SK-N-SH (cell line): ENCODE data around the gene ITSN1. TPM values are rescaled to one million over a fixed set of nuclear protein-coding genes. Genes with fewer than 3 reads are reported as not detected.
A peak's percentile ranks its signal among the peaks of the same experiment; 100 is the strongest.

Experiments
- CTCF ChIA-PET: fragments of 300-600, 350-600 bp; formaldehyde crosslinking; extraction: SDS; loops from one replicate; lab custom pipeline; 2021; lab: Yijun Ruan, JAX
- POLR2A ChIA-PET: fragments of 350-600 bp; sonication (Branson Sonifier 250); formaldehyde crosslinking; extraction: SDS; loops from one replicate; lab custom pipeline; 2020; ENCODE audit warnings: antibody characterized with exemption, inconsistent platforms; lab: Yijun Ruan, JAX
- DNase-seq: peaks from one replicate; pipeline ENCODE4 v3.0.0; 2012
- H2AFZ ChIP-seq: fragments of 200-600 bp; sonication (generic); 2 replicates; pipeline ENCODE4 v1.8.1; 2016; ENCODE audit warnings: antibody characterized with exemption, mild to moderate bottlenecking, low read depth
- H3F3A ChIP-seq: fragments of 200-600 bp; sonication (generic); replicated peaks from 2 replicates; pipeline ENCODE3; 2016; ENCODE audit warnings: antibody characterized with exemption, mild to moderate bottlenecking; ENCODE audit not compliant: insufficient read depth
- H3K27ac ChIP-seq, 2 experiments: fragments of 200-500 bp in 1 of 2; fragments of 200-600 bp in 1 of 2; sonication (Bioruptor generic) in 1 of 2; sonication (generic), shearing (Covaris generic) in 1 of 2; 2 replicates each; pipeline versions ENCODE4 v1.5.1 to v1.6.1; 2014 to 2016; ENCODE audit warnings: low read depth in 2 of 2, inconsistent platforms in 1 of 2, low read length in 1 of 2, mild to moderate bottlenecking in 1 of 2, mixed read lengths in 1 of 2
- H3K27me3 ChIP-seq: fragments of 200-600 bp; sonication (generic), shearing (Covaris generic); 2 replicates; pipeline ENCODE4 v1.6.1; 2016; ENCODE audit warnings: mixed run types; ENCODE audit not compliant: insufficient read depth
- H3K36me3 ChIP-seq, 2 experiments: fragments of 200-500 bp in 1 of 2; fragments of 200-600 bp in 1 of 2; sonication (Bioruptor generic) in 1 of 2; sonication (generic) in 1 of 2; replicated peaks in 1 of 2; 2 replicates each; pipeline versions ENCODE3 to v1.5.1; 2014 to 2016; ENCODE audit warnings: low read length in 1 of 2, mild to moderate bottlenecking in 1 of 2; ENCODE audit not compliant: insufficient read depth in 2 of 2, control insufficient read depth in 1 of 2
- H3K4me1 ChIP-seq, 2 experiments: fragments of 200-500 bp in 1 of 2; fragments of 200-600 bp in 1 of 2; sonication (Bioruptor generic) in 1 of 2; sonication (generic), shearing (Covaris generic) in 1 of 2; 2 replicates each; pipeline versions ENCODE4 v1.5.1 to v1.6.1; 2014 to 2016; ENCODE audit warnings: low read depth in 1 of 2, low read length in 1 of 2, mixed run types in 1 of 2; ENCODE audit not compliant: insufficient read depth in 2 of 2, control insufficient read depth in 1 of 2
- H3K4me2 ChIP-seq: fragments of 200-600 bp; sonication (generic), shearing (Covaris generic); 2 replicates; pipeline ENCODE4 v1.6.1; 2017; ENCODE audit warnings: mixed run types
- H3K4me3 ChIP-seq, 2 experiments: fragments of 200-500 bp in 1 of 2; fragments of 200-600 bp in 1 of 2; sonication (Bioruptor generic) in 1 of 2; sonication (generic), shearing (Covaris generic) in 1 of 2; 2 replicates each; pipeline versions ENCODE4 v1.5.1 to v1.8.1; 2014 to 2016; ENCODE audit warnings: low read depth in 2 of 2, inconsistent platforms in 1 of 2, low read length in 1 of 2, mild to moderate bottlenecking in 1 of 2, mixed read lengths in 1 of 2, moderate library complexity in 1 of 2
- H3K79me2 ChIP-seq: fragments of 200-600 bp; sonication (generic); 2 replicates; pipeline ENCODE4 v1.8.1; 2017; ENCODE audit warnings: mild to moderate bottlenecking; ENCODE audit not compliant: insufficient read depth
- H3K9ac ChIP-seq: fragments of 200-600 bp; sonication (generic); 2 replicates; pipeline ENCODE4 v1.6.1; 2017; ENCODE audit warnings: mixed run types
- H3K9me2 ChIP-seq: fragments of 200-600 bp; sonication (generic); 2 replicates; pipeline ENCODE4 v1.6.1; 2017; ENCODE audit warnings: mixed run types
- H3K9me3 ChIP-seq: fragments of 200-600 bp; sonication (generic); 2 replicates; pipeline ENCODE4 v1.6.1; 2017; ENCODE audit warnings: mixed run types, mild to moderate bottlenecking, moderate library complexity
- H4K20me1 ChIP-seq: fragments of 200-600 bp; sonication (generic); 2 replicates; pipeline ENCODE4 v1.6.1; 2017; ENCODE audit warnings: mild to moderate bottlenecking, mixed run types; ENCODE audit not compliant: insufficient read depth
- CHD2 ChIP-seq: fragments of 150-350 bp; IDR thresholded peaks from 2 replicates; pipeline ENCODE4 v1.6.1; 2018; ENCODE audit warnings: low read length; ENCODE audit not compliant: partially characterized antibody
- EZH2phosphoT487 ChIP-seq: fragments of 200-600 bp; sonication (generic); IDR thresholded peaks from 2 replicates; pipeline ENCODE4 v1.6.1; 2017; ENCODE audit warnings: low read depth, mixed run types, mild to moderate bottlenecking, antibody characterized with exemption, moderate library complexity, borderline replicate concordance
- FOXJ3 ChIP-seq: sonication (generic); formaldehyde crosslinking; IDR thresholded peaks from 2 replicates; pipeline ENCODE4 v1.5.1; 2020; ENCODE audit warnings: mild to moderate bottlenecking, missing genetic modification reagents
- GATA2 ChIP-seq: sonication (generic); formaldehyde crosslinking; IDR thresholded peaks from 2 replicates; pipeline ENCODE4 v1.5.0; 2020; ENCODE audit warnings: mild to moderate bottlenecking, missing genetic modification reagents
- NFIC ChIP-seq: IDR thresholded peaks from 2 replicates; pipeline ENCODE4 v1.4.0; 2012; ENCODE audit warnings: borderline replicate concordance
- NRF1 ChIP-seq: IDR thresholded peaks from 2 replicates; pipeline ENCODE4 v1.6.1; 2012; ENCODE audit warnings: low read depth, mild to moderate bottlenecking, low read length
- POLR2AphosphoS5 ChIP-seq: IDR thresholded peaks from 2 replicates; pipeline ENCODE4 v1.6.1; 2012; ENCODE audit warnings: low read depth, low read length
- RFX5 ChIP-seq: IDR thresholded peaks from 2 replicates; pipeline ENCODE4 v1.6.1; 2012; ENCODE audit warnings: mild to moderate bottlenecking, improper control_type of control experiment, low read length
- SIN3A ChIP-seq: IDR thresholded peaks from 2 replicates; pipeline ENCODE4 v1.6.1; 2012; ENCODE audit warnings: low read depth, mild to moderate bottlenecking, low read length, moderate library complexity, borderline replicate concordance
- WGBS: methylation state at CpG from one replicate; pipeline ENCODE4 v1.1.6; 2017; ENCODE audit warnings: low lambda C conversion rate; 5-methylcytosine and 5-hydroxymethylcytosine counted together
- polyA plus RNA-seq, 3 experiments: library from polyadenylated mRNA; depleted of rRNA; stranded (reverse); fragments of >200 nt; gene quantifications; 2 replicates each; pipeline ENCODE4 v1.2.3, GENCODE V29; 2012
- TF ChIP-seq, protein P1 (sequence below): fragments of 150-350 bp; IDR thresholded peaks from 2 replicates; pipeline ENCODE4 v1.6.1; 2017; ENCODE audit warnings: antibody characterized with exemption, low read length, low read depth, borderline replicate concordance
- TF ChIP-seq, protein P2 (sequence below): fragments of 150-350 bp; IDR thresholded peaks from 2 replicates; pipeline ENCODE4 v1.6.1; 2016; ENCODE audit warnings: mild to moderate bottlenecking, low read depth, low read length
- TF ChIP-seq, protein P3 (sequence below): IDR thresholded peaks from 2 replicates; pipeline ENCODE4; 2012
- TF ChIP-seq, protein P4 (sequence below): fragments of 200-600 bp; sonication (generic); IDR thresholded peaks from 2 replicates; pipeline ENCODE4 v1.6.1; 2017; ENCODE audit warnings: antibody characterized with exemption, mild to moderate bottlenecking, moderate library complexity

The ITSN1 gene
- polyA plus RNA-seq, 1 of the 3 experiments (the other 2 are of a cell fraction) = 27.8 TPM

DNA sequence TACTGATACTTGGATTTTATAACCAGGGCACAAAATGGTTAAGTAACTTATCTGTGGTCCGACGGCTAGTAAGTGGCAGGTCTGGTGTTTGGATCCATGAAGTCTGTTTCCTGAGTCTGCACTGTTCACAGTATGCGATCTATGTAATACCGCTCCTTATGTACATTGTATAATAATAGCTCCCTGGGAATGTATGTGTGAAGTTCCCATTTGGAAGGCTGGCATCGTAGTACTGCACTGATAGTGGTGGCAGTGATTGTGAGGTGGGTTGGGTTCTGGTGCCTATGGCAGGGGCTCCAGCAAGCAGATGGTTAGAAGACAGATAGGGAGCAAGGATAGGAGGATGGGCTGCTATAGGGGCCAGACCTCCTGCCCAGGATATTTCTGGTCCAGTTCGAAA, 25.3 kb downstream of the ITSN1 start:
- CTCF ChIA-PET = interaction anchor here (0.7 to 0.9 kb wide), 2 partner anchors 12 to 17 kb away, joined by 3 read pairs; no protein-coding TSS in a partner anchor
- Histone ChIP-seq H3K27ac (no peak overlapping the region), H3K4me2 (no peak overlapping the region), H4K20me1 (peaks cover 41% of the 10 kb centered on the region), H3K4me3 (no peak overlapping the region)
- TF ChIP-seq NFIC (no peak), SIN3A (no peak), FOXJ3 (CRISPR knock-in tag) (no peak), NRF1 (no peak), CHD2 (no peak), EZH2phosphoT487 (no peak), POLR2AphosphoS5 (no peak)
- TF ChIP-seq, protein P1, sequence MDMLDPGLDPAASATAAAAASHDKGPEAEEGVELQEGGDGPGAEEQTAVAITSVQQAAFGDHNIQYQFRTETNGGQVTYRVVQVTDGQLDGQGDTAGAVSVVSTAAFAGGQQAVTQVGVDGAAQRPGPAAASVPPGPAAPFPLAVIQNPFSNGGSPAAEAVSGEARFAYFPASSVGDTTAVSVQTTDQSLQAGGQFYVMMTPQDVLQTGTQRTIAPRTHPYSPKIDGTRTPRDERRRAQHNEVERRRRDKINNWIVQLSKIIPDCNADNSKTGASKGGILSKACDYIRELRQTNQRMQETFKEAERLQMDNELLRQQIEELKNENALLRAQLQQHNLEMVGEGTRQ = no peak
- TF ChIP-seq, protein P2, sequence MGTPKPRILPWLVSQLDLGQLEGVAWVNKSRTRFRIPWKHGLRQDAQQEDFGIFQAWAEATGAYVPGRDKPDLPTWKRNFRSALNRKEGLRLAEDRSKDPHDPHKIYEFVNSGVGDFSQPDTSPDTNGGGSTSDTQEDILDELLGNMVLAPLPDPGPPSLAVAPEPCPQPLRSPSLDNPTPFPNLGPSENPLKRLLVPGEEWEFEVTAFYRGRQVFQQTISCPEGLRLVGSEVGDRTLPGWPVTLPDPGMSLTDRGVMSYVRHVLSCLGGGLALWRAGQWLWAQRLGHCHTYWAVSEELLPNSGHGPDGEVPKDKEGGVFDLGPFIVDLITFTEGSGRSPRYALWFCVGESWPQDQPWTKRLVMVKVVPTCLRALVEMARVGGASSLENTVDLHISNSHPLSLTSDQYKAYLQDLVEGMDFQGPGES = no peak
- TF ChIP-seq, protein P3, sequence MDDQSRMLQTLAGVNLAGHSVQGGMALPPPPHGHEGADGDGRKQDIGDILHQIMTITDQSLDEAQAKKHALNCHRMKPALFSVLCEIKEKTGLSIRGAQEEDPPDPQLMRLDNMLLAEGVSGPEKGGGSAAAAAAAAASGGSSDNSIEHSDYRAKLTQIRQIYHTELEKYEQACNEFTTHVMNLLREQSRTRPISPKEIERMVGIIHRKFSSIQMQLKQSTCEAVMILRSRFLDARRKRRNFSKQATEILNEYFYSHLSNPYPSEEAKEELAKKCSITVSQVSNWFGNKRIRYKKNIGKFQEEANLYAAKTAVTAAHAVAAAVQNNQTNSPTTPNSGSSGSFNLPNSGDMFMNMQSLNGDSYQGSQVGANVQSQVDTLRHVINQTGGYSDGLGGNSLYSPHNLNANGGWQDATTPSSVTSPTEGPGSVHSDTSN = no peak
- TF ChIP-seq, all 33 proteins: peak for 0
- Histone ChIP-seq H3K79me2 (peaks cover 98% of the 10 kb centered on the region), H3K9me2 (no peaks in the 10 kb centered on the region), H3K27me3 (no peaks in the 10 kb centered on the region), H2AFZ (no peak overlapping the region), H3K36me3 (peaks cover 0 to 7% of the 10 kb centered on the region in 2 experiments), H3F3A (peaks cover 8% of the 10 kb centered on the region), H3K9ac (no peak overlapping the region), H3K4me1 (peaks cover 0 to 12% of the 10 kb centered on the region in 2 experiments; a peak in 1 of 4 replicates), H3K9me3 (no peaks in the 10 kb centered on the region)
- DNase-seq = peak; percentile 29
- WGBS = 71% methylated on average over 6 of the region's 6 CpGs
- POLR2A ChIA-PET = no interaction called here

DNA sequence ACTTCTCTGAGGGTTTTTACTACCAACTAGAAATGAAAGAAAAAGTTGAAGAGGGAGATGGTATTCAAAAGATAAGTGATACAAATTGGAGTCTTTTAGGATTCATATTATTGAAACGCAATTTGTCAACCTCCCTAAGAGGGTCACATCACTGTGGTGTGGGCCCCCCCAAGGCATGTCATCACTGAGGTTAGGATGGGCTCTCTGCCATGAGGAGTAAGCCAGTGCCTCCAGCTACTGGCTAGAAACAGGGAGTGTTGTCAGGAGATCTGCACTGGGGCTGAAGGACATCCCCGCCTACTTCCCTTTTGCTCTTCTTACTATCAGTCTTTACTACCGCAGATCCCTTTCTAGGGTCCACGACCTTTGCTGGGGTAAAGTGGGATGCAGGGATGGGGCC, 25.9 kb downstream of the ITSN1 start:
- Histone ChIP-seq H3K4me2 (no peak overlapping the region), H3K79me2 (peaks cover 99% of the 10 kb centered on the region), H3K9me2 (no peaks in the 10 kb centered on the region), H3K27ac (no peak overlapping the region), H3K9me3 (no peaks in the 10 kb centered on the region), H2AFZ (no peak overlapping the region), H4K20me1 (peaks cover 43% of the 10 kb centered on the region), H3K27me3 (no peaks in the 10 kb centered on the region), H3F3A (peaks cover 8% of the 10 kb centered on the region), H3K9ac (no peak overlapping the region), H3K4me3 (no peak overlapping the region), H3K4me1 (peaks cover 0 to 12% of the 10 kb centered on the region in 2 experiments; a peak in 1 of 4 replicates), H3K36me3 (peaks cover 0 to 2% of the 10 kb centered on the region in 2 experiments)
- ChIA-PET POLR2A (no interaction called here), CTCF (no interaction called here)
- TF ChIP-seq, protein P4, sequence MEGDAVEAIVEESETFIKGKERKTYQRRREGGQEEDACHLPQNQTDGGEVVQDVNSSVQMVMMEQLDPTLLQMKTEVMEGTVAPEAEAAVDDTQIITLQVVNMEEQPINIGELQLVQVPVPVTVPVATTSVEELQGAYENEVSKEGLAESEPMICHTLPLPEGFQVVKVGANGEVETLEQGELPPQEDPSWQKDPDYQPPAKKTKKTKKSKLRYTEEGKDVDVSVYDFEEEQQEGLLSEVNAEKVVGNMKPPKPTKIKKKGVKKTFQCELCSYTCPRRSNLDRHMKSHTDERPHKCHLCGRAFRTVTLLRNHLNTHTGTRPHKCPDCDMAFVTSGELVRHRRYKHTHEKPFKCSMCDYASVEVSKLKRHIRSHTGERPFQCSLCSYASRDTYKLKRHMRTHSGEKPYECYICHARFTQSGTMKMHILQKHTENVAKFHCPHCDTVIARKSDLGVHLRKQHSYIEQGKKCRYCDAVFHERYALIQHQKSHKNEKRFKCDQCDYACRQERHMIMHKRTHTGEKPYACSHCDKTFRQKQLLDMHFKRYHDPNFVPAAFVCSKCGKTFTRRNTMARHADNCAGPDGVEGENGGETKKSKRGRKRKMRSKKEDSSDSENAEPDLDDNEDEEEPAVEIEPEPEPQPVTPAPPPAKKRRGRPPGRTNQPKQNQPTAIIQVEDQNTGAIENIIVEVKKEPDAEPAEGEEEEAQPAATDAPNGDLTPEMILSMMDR = no peak
- TF ChIP-seq NRF1 (no peak), GATA2 (CRISPR knock-in tag) (no peak), CHD2 (no peak), RFX5 (no peak)
- TF ChIP-seq, protein P2 = no peak
- TF ChIP-seq, protein P1 = no peak
- 88% methylated on average over 4 of the region's 4 CpGs for WGBS
- DNase-seq = no peak
